ENCODE measurements around the gene TPM2.

TPM2 gene

DNA sequence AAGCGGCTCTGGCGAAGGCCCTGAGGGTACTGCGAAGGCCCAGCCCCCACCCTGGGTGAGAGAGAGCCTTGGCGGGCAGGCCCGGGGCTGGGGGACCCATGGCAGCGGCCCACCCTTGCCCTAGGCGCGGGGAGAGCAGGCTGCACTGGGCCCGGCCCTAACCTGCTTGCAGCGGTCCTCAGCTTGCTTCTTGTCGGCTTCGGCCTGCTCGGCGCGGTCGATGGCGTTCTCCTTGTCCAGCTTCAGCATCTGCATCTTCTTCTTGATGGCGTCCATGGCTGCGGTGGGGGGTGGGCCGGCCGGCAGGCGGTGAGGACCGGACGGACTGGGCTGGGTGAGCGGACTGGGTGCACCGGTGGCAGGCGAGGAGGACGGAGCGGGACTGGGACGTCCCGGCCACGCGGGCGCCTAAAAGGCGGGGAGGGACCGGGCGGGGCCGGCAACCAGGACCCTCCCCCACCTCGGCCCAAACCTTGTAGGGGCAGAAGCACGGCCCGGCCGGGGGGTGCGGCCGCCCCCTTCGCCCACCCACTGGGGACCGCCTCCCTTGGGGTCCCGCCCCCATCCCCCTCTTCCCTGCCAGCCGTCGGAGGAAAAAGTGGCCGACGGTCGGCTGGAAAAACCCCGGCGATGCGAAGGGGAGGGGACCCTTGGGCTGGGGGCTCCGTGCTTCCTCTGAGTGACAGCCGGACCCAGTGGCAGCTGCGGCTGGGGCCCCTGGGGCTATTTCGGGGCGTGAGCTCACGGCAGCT is at the start of gene TPM2:
TSS of gene TPM2 (minus strand) at position 384 of the 752 bp plus-strand sequence. CDS start at position 276, 108 bp downstream.
- FAIRE-seq: peak; percentile 76

GRCh38 chr9:35738924-35739323 is 49.2 kb upstream of the TPM2 start:
- no peak for FAIRE-seq

- FAIRE-seq: no peak
Observed at GRCh38 chr9:35738186-35738585, 48.5 kb upstream of the TPM2 start.

DNA sequence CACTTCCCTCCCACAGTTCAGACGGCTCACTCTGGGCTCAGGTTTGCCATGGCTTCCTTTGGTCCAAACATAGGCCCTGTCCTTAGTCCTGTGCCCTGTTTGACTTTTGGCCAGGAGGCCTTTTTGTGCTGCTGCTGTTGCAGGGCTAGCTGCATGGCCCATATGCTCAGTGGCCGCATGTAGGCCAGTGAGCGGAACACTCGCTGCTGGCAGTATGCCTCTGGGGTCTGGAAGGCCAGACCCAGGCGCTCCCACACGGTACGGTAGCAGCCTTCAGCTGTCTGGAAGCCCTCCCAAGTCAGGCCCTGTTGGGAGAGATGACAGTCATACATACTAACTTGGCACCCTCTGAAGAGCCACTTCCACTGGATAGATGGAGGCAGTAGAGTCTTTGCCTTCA is 47.4 kb upstream of the TPM2 start:
- FAIRE-seq: no peak

DNA sequence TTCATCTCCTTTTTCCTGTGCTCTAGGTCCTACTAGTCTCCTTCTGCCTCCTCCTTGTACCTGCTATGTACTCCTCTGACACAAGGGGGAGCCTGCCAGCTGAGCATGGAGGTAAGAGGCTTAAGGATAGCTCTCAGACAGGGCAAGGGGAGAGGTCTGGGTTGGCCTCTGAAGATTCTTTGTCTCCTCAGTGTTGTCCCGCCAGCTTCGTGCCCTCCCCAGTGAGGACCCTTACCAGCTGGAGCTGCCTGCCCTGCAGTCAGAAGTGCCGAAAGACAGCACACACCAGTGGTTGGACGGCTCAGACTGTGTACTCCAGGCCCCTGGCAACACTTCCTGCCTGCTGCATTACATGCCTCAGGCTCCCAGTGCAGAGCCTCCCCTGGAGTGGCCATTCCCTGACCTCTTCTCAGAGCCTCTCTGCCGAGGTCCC is 46.5 kb upstream of the TPM2 start:
- peak; percentile 27 for FAIRE-seq

DNA sequence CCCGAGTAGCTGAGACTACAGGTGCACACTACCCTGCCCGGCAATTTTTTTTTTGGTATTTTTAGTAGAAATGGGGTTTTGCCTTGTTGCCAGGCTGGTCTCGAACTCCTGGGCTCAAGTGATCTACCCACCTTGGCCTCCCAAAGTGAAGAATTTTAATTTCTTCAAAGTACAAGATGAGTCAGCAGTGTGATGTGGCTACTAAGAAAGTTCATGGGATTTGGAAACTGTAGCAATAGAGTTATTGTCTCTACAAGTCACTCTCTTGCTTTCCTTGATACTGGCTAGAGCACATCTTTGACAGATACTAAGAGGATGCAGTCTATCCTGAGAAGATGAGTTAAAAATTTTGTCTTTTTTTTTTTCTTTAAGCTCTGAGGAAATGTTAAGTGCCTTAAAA is 44.4 kb upstream of the TPM2 start:
- FAIRE-seq: no peak

DNA sequence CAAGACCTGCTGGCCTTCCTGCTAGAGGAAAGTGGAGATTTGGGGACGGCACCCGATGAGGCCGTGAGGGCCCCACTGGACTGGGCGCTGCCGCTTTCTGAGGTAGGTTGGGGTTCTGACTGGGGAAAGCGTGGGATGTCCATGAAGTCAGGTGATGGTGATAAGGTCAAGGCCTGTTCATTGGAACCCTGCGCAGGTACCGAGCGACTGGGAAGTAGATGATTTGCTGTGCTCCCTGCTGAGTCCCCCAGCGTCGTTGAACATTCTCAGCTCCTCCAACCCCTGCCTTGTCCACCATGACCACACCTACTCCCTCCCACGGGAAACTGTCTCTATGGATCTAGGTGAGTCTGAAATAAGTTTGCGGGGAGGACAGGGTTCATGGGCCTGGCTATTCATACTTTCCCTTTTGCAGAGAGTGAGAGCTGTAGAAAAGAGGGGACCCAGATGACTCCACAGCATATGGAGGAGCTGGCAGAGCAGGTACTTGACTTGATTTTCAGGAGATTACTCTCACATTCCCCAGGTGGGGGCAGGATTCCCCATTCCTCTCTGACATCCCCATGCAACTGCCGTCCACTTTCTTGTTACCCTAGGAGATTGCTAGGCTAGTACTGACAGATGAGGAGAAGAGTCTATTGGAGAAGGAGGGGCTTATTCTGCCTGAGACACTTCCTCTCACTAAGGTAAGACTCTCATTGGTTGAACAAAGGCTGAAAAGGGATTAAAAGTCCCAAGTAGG is 43.2 kb upstream of the TPM2 start:
- FAIRE-seq: no peak

GRCh38 chr9:35732185-35732799 is 42.6 kb upstream of the TPM2 start, which contains the start of the genes CREB3 and TLN1:
Gene CREB3 (plus strand): TSS chr9:35732666. CDS start chr9:35732773, 107 bp downstream.
Gene TLN1 (minus strand): TSS chr9:35732195. CDS start chr9:35725694, 6,501 bp downstream.
- FAIRE-seq: peak; percentile 98

GRCh38 chr9:35731415-35732184 is 41.9 kb upstream of the TPM2 start:
- no peak for FAIRE-seq

- FAIRE-seq: no peak
Observed at GRCh38 chr9:35730486-35730854, 40.7 kb upstream of the TPM2 start.

DNA sequence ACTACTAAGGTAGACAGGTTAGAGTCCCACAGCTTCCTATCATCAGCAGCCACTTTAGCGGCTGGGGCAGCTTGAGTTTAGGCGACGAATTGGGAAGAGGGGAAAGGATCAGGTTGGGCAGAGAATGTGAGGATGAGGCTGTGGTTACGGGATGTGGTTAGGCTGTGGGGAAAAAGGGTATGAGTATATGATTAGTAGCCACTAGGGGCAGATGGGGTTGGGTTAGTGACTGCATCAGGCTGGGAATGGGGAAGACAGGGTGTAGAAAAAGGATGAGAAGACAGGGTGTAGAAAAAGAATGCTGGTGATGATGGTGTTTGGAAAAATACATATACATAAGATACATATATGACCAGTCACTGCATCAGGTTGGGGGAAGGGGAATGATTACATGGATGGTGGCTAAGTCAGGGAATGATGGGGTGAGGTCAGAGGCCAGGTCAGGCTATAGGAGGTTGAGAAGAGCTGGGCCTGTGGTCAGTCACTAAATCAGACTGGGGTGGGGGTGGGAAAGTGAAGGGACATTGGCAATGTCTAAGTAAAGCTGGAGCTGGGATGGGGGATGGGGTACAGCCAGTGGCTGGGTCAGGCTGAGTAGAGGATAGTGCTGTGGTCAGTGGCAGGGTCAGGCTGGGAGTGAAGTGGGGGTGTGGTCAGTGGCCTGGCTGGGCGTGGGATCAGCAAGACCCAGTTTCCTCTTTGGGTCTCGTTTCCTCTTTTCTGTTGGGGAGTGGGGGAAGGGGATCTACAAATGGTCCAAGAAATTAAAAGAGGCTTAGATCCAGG is 40.2 kb upstream of the TPM2 start:
- no peak for FAIRE-seq

- FAIRE-seq: no peak
Observed at GRCh38 chr9:35729101-35729500, 39.4 kb upstream of the TPM2 start.

DNA sequence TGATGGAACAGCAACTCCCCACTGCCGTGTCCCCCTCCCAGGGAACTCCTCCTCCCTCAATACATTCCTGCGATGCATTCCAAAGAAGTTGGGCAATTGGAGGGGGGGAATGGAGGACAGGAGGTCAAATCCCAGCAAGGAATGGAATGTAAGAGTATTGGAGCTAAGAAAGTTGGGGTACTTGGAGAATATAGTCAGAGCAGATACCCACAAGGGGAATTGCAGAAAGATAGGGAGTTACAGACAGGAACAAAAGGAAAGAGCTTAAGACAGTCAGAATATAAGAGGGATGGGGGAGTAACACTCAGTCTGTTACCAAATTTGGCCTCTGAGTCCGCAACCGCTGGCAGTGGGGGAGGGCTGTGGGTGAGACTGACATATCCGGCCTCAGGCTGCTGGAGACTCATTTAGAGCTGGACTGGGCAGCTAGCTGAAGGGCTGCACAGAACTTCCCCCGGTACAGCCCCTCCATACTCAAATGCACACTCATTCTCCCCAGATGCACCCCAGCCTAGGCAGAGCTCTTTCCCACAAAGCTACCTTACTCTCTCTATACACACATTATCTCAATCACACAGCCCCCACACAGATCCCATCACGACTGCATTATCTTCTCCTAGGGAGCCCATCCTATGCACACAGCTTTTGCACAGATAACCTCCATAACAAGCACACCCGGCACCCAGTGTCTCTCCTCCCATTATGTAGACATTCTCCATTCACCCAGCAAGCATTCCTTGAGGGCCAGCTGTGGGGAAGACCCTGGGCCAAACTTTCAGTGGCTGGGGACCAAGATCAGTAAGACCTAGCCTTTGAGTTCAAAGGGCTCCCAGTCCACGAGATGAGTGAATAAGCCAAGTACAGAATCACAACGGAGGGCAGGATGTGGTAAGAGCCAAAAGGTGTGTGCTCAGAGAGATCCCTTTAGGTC is 38.6 kb upstream of the TPM2 start:
- no peak for FAIRE-seq

DNA sequence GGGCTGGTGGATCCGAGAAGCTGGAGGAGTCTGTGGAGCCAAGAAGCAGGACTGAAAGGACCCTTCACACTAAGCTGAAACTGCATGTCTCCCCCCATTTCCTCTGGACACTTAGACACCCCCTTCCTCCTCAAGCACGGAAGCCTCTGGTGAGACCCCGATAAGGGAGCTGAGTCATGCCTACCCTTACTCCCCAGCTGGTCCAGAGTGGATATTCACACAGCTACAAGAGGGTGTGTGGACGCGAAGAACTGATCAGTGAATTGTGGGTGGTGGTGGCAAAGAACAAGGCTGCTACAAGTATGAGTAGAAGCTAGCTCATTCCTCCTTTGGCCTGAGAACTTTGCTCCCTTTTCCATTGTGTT is 37.9 kb upstream of the TPM2 start:
- FAIRE-seq: no peak

DNA sequence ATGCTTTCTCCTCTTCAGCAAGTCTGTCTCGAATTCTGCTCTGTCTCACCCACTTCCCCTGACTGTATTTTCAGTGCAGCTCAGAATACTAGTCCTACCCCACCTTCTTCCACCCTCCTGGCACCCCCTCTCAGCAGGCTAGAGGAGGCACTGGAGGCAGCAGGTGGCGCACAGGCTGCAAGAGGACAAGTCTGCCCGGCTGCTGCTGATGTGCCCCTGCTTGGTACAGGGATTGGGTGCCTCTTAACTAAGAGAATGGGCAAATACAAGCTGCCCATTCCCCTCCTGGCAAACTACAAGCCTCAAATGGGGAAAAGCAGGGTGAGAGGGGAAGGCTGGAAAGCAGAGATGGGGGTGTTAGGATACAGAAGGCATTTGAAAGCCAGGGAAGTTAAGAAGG is 37.2 kb upstream of the TPM2 start:
- FAIRE-seq: no peak

- no peak for FAIRE-seq
Observed at GRCh38 chr9:35725362-35725761, 35.6 kb upstream of the TPM2 start.

DNA sequence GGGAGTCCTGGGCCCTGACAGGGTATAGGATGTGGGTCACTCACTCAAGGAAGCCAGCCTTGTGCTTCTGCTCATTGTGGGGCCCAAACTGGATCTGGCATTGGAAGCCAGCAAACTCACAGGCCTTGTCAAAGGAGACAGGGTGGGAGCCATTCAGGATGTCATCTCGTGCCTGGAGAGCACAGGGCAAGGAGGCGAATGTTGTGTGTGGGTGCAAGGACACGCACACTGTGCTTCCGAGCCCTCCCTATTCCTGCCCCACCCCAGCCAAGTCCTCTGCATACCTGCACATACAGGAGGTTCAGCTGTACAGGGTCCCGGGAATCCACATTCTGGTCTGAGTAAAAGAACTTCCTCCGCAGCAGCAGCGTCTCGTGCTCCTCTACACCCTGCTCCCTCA is 34.2 kb upstream of the TPM2 start:
- FAIRE-seq: no peak

DNA sequence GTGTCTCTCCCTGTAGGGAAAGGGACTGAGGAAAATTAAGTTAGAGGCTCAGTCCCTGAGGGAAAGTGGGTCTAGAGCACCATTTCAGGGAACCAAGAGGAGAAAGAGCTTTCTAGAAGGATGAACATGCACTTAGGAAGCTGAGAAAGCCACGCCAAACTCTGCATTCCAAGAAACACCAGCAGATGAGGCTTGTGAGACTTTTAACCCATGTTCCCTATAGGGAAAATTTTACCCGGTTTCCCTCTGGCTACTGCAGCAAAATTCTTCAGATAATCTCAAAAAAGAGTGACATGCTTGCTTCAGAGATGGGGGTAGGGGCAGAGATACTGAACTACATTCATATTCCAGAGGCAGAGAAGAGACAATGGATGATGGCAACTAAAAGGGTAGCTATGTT is 33.7 kb upstream of the TPM2 start:
- no peak for FAIRE-seq

DNA sequence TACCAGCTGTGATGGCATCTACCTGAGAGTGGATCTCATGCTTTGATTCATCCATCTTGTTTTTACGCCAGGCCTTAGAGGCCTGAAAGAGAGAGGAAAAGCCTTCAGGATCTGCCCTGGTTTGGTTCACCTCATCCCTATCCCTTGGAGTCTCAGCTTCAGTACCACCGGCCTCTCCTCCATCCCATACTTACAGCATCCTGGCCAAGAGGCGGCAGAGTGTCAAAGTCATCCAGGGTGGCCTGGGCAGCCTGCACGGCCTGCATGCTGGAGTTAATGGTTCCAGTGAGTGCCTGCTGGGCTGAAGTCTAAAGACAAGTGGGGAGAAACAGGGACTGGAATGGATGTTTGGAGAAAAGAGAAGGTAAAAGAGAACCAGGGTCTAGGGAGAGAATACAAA is 29.8 kb upstream of the TPM2 start:
- FAIRE-seq: no peak

- no peak for FAIRE-seq
Observed at GRCh38 chr9:35718721-35719511, 29.2 kb upstream of the TPM2 start.
